PC-3 (cell line): ENCODE results near the gene PLEKHO1.

ENCODE experiments used
- EZH2 ChIP-seq: fragments of 300-600 bp; sonication (generic); IDR thresholded peaks from one replicate; pipeline ENCODE4 v1.6.1; 2017; ENCODE audit warnings: antibody characterized with exemption, mild to moderate bottlenecking, low read length; ENCODE audit not compliant: unreplicated experiment
- EZH2phosphoT487 ChIP-seq: fragments of 300-600 bp; sonication (generic); IDR thresholded peaks from 2 replicates; pipeline ENCODE4 v1.6.1; 2018; ENCODE audit warnings: mild to moderate bottlenecking, antibody characterized with exemption, low read length, borderline replicate concordance
- TF ChIP-seq, protein P1 (sequence below): fragments of 300-600 bp; sonication (generic); conservative IDR thresholded peaks from 2 replicates; pipeline ENCODE4 v1.5.1; 2017; ENCODE audit warnings: antibody characterized with exemption, low read depth, mild to moderate bottlenecking, low read length

DNA sequence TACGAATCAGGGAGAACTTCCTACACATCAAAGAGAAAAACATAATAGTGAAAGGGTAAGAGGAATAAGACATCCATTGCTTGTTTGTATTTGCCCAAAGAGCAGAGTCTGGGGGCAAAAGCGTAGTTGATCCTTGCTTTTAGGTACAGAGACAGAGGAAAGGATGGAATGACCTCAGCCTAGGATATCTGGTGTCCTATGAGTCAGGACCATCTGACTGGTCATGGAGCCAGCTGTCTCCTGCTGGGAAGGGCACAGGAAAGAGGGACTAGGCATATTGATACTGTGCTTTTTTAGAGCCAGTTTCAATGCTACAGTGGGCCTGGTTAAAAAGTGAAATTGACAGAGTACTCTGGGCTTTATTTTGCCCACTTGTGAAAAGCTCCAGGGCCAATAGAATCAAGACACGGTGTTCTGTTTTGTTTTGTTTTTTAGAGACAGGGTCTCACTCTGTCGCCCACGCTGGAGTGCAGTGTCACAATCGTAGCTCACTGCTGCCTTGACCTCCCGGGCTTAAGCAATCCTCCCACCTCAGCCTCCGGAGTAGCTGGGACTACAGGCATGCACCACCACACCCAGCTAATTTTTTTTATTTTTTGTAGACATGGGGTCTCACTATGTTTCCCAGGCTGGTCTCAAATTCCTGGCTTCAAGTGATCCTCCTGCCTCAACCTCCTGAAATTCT, 3.2 kb downstream of the PLEKHO1 start:
- TF ChIP-seq, protein P1, sequence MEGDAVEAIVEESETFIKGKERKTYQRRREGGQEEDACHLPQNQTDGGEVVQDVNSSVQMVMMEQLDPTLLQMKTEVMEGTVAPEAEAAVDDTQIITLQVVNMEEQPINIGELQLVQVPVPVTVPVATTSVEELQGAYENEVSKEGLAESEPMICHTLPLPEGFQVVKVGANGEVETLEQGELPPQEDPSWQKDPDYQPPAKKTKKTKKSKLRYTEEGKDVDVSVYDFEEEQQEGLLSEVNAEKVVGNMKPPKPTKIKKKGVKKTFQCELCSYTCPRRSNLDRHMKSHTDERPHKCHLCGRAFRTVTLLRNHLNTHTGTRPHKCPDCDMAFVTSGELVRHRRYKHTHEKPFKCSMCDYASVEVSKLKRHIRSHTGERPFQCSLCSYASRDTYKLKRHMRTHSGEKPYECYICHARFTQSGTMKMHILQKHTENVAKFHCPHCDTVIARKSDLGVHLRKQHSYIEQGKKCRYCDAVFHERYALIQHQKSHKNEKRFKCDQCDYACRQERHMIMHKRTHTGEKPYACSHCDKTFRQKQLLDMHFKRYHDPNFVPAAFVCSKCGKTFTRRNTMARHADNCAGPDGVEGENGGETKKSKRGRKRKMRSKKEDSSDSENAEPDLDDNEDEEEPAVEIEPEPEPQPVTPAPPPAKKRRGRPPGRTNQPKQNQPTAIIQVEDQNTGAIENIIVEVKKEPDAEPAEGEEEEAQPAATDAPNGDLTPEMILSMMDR, result no peak
- TF ChIP-seq EZH2 (no peak), EZH2phosphoT487 (no peak)
